HG02759 (cell line): ENCODE measurements around the gene ZFYVE26.
"Not testable (repeated sequence)": the region's sequence is repeated elsewhere in the genome, so short reads cannot be mapped to it uniquely, and the experiment has no call there.

Source experiments
- ATAC-seq: cut with Tn5 transposase; IDR thresholded peaks from one replicate; pipeline ENCODE4 v1.9.1; 2021; ENCODE audit warnings: mild to moderate bottlenecking, moderate library complexity; ENCODE audit not compliant: unreplicated experiment

The ZFYVE26 gene

DNA sequence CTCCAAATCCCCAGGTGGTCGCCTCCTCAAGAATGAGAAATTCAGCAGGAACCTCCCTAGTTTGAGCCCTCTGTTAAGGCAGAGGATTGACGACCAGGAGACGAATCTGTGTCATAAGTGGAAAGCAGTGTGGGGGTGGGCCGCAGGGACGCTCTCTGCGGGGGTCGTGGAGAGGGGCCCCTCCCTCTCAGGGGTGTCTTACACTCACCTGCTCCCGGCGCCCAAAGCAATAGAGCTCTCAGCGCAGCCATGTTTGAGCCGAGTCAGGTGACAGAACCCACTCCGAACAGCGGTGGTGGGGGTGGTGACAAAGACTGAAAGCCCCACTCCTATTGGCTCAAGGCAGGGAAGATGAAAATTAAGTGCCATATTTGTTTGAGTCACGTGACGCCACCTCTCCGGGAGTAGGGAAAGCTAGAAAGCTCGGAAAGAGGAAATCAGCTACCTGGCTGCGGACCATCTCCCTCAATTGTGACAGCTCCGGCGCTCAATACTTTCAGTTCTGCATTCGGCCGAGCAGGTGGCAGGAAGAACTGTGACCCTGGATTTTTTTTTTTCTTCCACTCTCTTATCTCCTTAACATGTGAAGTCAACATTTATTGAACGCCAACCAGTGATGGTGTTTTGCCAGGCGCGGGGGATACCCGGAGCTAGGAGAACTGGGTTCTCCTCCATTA lies at the start of gene ZFYVE26:
TSS of gene ZFYVE26 (minus strand) at position 265 of the 677 bp plus-strand sequence. CDS start 627 bp downstream, outside the sequence.
- peak; percentile 86 for ATAC-seq

GRCh38 chr14:67863223-67863622 lies 46.8 kb upstream of the ZFYVE26 start:
- no peak for ATAC-seq

DNA sequence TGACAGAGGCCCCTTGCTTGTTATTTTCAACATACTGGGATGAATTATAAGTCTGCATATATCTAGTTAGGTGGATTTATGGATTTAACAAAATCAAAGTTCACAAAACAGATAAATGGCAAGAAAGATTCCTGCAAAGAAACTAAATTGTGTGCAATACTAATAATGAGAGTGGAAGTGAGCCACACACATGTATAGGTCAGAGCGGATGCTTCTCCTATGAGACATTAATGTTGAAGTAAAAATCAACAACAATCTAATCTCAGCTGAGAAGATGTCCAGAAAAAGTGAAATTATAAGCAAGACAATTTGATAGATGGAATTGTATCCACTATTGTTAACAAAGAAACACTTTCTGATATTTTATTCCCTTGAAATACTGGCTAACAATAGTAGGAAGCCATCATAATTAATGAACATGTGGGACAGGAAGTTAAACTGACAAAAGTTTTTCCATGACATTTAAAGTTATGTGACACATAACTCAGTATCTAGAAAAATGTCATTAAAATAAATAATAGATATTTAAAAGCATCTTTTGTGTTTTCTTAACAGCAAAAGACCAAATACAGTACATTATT lies 42.9 kb upstream of the ZFYVE26 start:
- no peak for ATAC-seq

DNA sequence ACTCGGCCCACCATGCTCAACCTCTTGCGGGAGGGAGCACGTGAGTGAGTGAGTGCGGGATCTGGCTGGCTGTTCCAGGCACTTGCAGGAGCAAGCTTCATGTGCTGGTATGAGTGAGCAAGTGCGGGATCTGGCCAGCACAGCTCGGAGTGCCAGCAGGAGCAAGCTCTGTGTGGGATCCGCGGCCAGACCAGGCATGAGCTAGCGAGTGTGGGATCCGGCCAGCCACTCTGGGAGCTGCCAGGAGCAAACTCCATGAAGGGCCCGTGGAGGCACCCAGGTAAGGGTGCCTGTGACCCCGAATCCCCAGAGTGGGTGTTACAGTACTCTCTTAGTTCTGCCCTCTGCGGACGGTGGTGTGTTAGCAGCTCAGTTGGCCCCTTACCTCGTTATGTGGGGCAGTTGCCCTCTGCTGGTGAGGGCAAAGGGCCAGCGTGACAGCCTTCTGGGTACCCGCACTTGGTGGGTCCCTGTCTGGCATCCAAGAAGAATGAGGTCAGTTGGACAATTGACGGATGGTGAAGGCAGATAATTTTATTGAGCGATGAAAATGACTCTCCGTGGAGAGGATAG lies 41.5 kb upstream of the ZFYVE26 start:
- no peak for ATAC-seq

DNA sequence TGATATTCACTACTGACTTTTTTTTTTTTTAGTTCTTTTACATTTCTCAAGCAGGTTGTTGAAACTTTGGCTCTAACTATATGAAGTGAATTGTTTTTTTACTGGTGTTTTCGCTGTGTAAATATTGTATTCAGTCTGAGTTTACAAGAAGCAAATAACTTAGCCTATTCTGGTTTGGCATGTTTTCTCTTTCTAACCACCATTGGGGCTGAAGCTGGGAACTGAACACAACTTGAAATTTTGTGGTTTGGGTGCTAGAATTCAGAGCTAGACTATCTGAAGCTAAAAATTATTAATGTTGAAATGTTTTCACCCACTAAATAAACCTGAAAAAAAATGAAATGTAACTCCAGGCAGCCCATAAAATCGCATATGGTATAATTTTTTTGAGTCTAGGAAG lies 40.4 kb upstream of the ZFYVE26 start:
- no peak for ATAC-seq

DNA sequence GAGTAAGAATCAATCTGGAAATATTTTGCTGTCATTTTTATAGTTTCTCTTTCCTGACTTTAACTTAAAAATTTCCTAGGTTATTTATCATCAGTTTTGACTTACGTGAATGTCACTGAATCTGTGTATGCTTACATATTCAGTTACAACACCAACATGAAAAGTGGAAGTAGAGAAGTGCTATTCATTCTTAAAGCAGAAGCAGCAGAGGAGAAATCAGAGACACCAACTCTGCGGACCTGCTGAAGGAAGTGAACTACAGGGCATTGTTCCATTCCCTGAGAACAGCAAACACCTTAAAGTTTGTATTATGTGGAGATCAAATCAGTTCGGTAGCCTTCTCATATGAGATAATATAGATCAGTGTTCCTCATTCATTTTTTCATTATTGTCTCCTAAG lies 37.3 kb upstream of the ZFYVE26 start:
- ATAC-seq: no peak

- ATAC-seq: no peak
These were observed 36.7 kb upstream of the ZFYVE26 start for GRCh38 chr14:67852926-67853604.

DNA sequence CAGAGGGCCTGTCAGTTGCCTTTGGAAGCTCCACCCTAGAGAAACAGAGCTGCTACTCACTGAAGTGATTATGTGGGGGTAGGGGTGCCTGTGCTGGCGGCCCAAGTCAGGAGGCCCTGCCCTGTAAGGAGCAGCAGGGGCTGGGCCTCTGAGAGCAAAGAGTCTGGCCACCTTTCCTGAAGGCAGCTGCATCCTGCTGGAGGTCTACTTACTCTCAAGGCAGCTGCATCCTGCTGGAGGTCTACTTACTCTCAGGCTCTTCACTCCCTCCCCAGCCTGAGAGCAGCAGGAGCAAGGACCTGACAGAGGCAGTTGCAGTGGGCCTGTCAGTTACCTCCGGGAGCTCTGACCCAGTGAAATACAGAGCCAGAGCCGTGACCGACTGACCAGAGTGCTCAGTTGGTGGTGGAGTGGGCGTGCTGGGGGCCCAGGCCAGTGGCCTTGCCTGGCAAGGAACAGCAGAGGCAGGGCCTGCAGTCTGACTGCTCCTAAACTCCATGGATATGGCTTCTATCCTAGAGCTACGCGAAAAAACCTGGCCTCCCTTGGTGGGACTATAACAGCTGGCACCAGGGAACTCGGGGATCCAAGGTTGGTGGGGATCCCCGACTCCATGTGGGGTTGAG lies 35.5 kb upstream of the ZFYVE26 start:
- ATAC-seq: no peak

- no peak for ATAC-seq
These were observed 33.9 kb upstream of the ZFYVE26 start for GRCh38 chr14:67850066-67850830.

DNA sequence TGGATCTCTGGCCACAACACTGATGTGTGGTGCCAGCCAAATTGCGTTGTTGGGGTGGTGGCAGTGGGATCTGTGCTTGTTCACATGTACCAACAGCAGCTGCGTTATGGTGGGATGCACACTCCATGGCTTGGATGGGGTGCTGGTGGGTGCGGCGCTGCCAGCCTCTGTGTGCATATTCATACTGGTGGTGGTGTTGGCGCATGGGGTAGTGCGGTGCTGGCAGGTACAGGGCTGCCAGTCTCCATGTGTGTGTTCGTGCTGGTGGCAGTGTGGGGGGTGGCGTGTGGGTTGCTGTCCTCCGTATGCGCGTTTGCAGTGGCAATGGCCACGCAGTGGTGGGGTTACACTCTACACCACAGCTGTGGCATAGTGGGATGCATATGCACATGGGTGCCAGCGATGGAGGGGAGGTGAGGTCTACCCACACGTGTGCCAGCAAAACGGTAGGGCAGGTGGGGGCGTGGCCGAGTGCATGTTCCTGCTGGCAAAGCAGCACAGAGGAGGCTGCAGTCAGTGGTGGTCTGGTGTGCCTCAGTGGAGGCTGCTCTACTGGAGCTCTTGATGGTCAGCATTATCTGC lies 29.7 kb upstream of the ZFYVE26 start:
- ATAC-seq: no peak

GRCh38 chr14:67837011-67837624 lies 20.7 kb upstream of the ZFYVE26 start:
- no peak for ATAC-seq

- ATAC-seq: no peak
These were observed 19.2 kb upstream of the ZFYVE26 start for GRCh38 chr14:67835596-67835995.

DNA sequence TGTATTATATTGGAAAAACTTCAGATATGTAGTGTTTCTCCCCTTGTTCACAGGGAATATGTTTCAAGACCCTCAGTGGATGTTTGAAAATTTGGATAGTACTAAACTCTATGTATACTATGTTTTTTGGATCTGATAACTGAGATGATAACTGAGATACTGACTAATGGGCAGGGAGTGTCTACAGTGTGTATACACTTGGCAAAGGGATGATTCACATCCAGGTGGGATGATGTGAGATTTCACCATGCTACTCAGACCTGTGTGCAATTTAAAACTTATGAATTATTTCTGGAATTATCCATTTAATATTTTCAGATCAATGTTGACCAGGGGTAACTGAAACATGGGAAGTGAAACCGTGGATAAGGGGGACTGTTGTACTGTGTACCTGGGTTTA lies 17.0 kb upstream of the ZFYVE26 start:
- ATAC-seq: no peak

- no peak for ATAC-seq
These were observed 14.7 kb upstream of the ZFYVE26 start for GRCh38 chr14:67831113-67831512.

GRCh38 chr14:67821121-67821520 lies 4.7 kb upstream of the ZFYVE26 start:
- ATAC-seq: no peak

GRCh38 chr14:67820428-67820971 lies 4.1 kb upstream of the ZFYVE26 start:
- ATAC-seq: no peak

DNA sequence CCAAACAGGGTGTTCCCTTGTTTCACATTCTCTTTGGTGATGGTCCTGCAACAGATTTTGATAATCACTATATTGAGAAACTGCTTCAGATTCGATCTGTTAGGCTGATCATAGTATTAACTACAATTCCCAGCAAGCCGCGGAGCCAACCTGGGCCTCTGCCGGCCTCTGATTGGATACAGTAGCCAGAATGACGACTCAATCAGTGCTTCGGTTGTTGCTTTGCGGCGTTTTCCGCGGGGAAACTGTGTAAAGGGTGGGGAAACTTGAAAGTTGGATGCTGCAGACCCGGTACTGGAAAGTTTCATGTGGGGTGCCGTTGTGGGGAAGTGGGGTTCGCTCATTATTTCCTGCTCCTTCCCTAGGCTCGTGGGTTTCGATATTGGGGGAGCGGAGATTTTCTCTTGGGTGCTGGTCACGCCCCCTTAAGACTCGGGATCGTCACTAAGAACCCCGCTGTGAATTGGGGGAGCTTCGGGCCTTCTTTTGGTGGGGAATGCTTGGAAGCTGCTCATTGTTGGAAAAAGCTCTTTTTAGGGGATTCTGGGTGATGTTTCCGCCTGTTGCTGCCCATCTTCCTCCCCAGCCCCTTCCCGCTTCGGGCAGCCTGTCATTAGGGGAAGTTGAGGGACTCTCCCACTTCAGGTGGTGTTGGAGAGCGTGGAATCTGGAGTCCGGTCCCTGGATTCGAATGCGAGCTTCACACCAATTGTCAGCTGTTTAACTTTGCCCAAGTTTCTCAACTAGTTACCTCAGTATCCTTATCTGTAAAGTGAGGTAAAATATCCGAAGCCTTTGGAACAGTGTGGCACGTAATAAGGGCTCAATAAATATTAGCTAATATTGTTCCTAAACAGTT lies 3.4 kb upstream of the ZFYVE26 start, which contains the start of gene RAD51B:
TSS of gene RAD51B (plus strand) at position 217 of the 859 bp plus-strand sequence.
- ATAC-seq: peak; percentile 61

- not testable (repeated sequence) for ATAC-seq
These were observed 2.1 kb upstream of the ZFYVE26 start for GRCh38 chr14:67818476-67818875.
